HepG2 (cell line): Measurements from ENCODE around the gene BCL11B. TPM values are rescaled to one million over a fixed set of nuclear protein-coding genes. Genes with fewer than 3 reads are reported as not detected.

Source experiments
- ATAC-seq: fragments of 200-7000 bp; cut with Tn5 transposase; 3 replicates; pipeline ENCODE4 v1.9.1; 2020; ENCODE audit warnings: mild to moderate bottlenecking, moderate library complexity
- BruUV-seq: library from RNA; stranded (reverse); fragments of 400-500 nt; replicated peaks from 2 replicates; lab custom pipeline; 2021; lab: Mats Ljungman, UMichigan
- CTCF ChIA-PET: fragments of 300-600 bp; formaldehyde crosslinking; extraction: SDS; loops from one replicate; lab custom pipeline; 2021; ENCODE audit warnings: low total read pairs, inconsistent platforms, low intra/inter-chr PET ratio; lab: Yijun Ruan, JAX
- POLR2A ChIA-PET: fragments of 350-600 bp; sonication (Branson Sonifier 250); formaldehyde crosslinking; loops from one replicate; lab custom pipeline; 2020; ENCODE audit warnings: antibody characterized with exemption, inconsistent platforms; lab: Yijun Ruan, JAX
- DNase-seq: peaks from one replicate; pipeline ENCODE4 v3.0.0-alpha.2; 2015; ENCODE audit warnings: low spot score
- FAIRE-seq: peaks from 3 replicates; lab custom pipeline; 2011; peaks lifted over from hg19 to GRCh38; lab: Jason Lieb, UNC
- H2AFZ ChIP-seq: one replicate; pipeline ENCODE4 v1.6.1; 2011; ENCODE audit warnings: low read length, inconsistent platforms
- H3K27ac ChIP-seq: fragments of 300-600 bp; 3 replicates; pipeline ENCODE4 v1.8.0; 2011; ENCODE audit warnings: mixed run types, mild to moderate bottlenecking, mixed read lengths, low read length, inconsistent platforms; ENCODE audit not compliant: insufficient read depth; ENCODE audit errors: extremely low read length
- H3K27me3 ChIP-seq, 2 experiments: fragments of 200-600 bp in 1 of 2; 2 replicates in 1 of 2; 3 replicates in 1 of 2; pipeline versions ENCODE4 v1.6.0 to v1.8.0; 2011; ENCODE audit warnings: low read length in 2 of 2, mild to moderate bottlenecking in 2 of 2, moderate library complexity in 2 of 2, inconsistent platforms in 1 of 2; ENCODE audit not compliant: insufficient read depth in 2 of 2, control insufficient read depth in 1 of 2
- H3K36me3 ChIP-seq, 2 experiments: fragments of 200-600 bp in 1 of 2; replicated peaks in 1 of 2; 2 replicates in 1 of 2; 3 replicates in 1 of 2; pipeline versions ENCODE4 v1.5.1 to v1.8.0; 2011; ENCODE audit warnings: low read length in 2 of 2, inconsistent platforms in 1 of 2; ENCODE audit not compliant: insufficient read depth in 2 of 2, control insufficient read depth in 1 of 2
- H3K4me1 ChIP-seq: 2 replicates; pipeline ENCODE4 v1.5.1; 2012; ENCODE audit warnings: low read length, inconsistent platforms; ENCODE audit not compliant: insufficient read depth
- H3K4me2 ChIP-seq: 2 replicates; pipeline ENCODE4 v1.6.0; 2011; ENCODE audit warnings: low read depth, low read length, inconsistent platforms
- H3K4me3 ChIP-seq, 3 experiments: fragments of 200-600 bp in 1 of 3; sonication (generic), shearing (Covaris generic) in 1 of 3; replicated peaks in 1 of 3; 2 replicates each; pipeline ENCODE4 v1.5.1; 2011 to 2016; ENCODE audit warnings: low read length in 3 of 3, inconsistent platforms in 2 of 3, low read depth in 2 of 3, mild to moderate bottlenecking in 2 of 3, control low read depth in 1 of 3, mixed read lengths in 1 of 3; ENCODE audit not compliant: insufficient read depth in 1 of 3
- H3K79me2 ChIP-seq: one replicate; pipeline ENCODE4 v1.6.1; 2011; ENCODE audit warnings: low read length, inconsistent platforms; ENCODE audit not compliant: insufficient read depth
- H3K9ac ChIP-seq: 2 replicates; pipeline ENCODE4 v1.6.0; 2011; ENCODE audit warnings: mild to moderate bottlenecking, low read depth, low read length, inconsistent platforms; ENCODE audit not compliant: insufficient read depth
- H3K9me3 ChIP-seq: 2 replicates; pipeline ENCODE4 v1.5.1; 2012; ENCODE audit warnings: mild to moderate bottlenecking, low read length
- H4K20me1 ChIP-seq: 2 replicates; pipeline ENCODE4 v1.6.0; 2011; ENCODE audit warnings: inconsistent platforms, mild to moderate bottlenecking, low read length, moderate library complexity; ENCODE audit not compliant: insufficient read depth
- FOXM1 ChIP-seq: sonication (generic); formaldehyde crosslinking; IDR thresholded peaks from 2 replicates; pipeline ENCODE4 v1.5.0; 2020; ENCODE audit warnings: missing genetic modification reagents
- FOXO4 ChIP-seq: sonication (generic); formaldehyde crosslinking; conservative IDR thresholded peaks from 2 replicates; pipeline ENCODE4 v1.8.1; 2023; ENCODE audit warnings: missing genetic modification reagents
- GPBP1L1 ChIP-seq: sonication (generic); formaldehyde crosslinking; IDR thresholded peaks from 2 replicates; pipeline ENCODE4 v1.5.0; 2020; ENCODE audit warnings: mild to moderate bottlenecking, missing genetic modification reagents
- MIXL1 ChIP-seq: IDR thresholded peaks from 2 replicates; pipeline ENCODE4 v1.6.1; 2016
- PLSCR1 ChIP-seq: sonication (generic); formaldehyde crosslinking; IDR thresholded peaks from 2 replicates; pipeline ENCODE4 v1.5.0; 2020; ENCODE audit warnings: missing genetic modification reagents, mild to moderate bottlenecking, borderline replicate concordance
- PPARG ChIP-seq: conservative IDR thresholded peaks from 2 replicates; pipeline ENCODE4 v1.6.1; 2016; ENCODE audit warnings: missing biosample characterization, missing genetic modification reagents
- SNRNP70 ChIP-seq: fragments of 200-400 bp; formaldehyde crosslinking; IDR thresholded peaks from 2 replicates; pipeline ENCODE4 v1.6.1; 2017; ENCODE audit warnings: mild to moderate bottlenecking, low read depth, low read length, moderate library complexity
- TOE1 ChIP-seq: sonication (generic); formaldehyde crosslinking; IDR thresholded peaks from 2 replicates; pipeline ENCODE4 v1.4.0; 2020; ENCODE audit warnings: mild to moderate bottlenecking, missing genetic modification reagents
- ZBED4 ChIP-seq: sonication (generic); formaldehyde crosslinking; IDR thresholded peaks from 2 replicates; pipeline ENCODE4 v1.4.0; 2020; ENCODE audit warnings: missing genetic modification reagents, borderline replicate concordance
- ZBTB46 ChIP-seq: sonication (generic); formaldehyde crosslinking; IDR thresholded peaks from 2 replicates; pipeline ENCODE4 v1.4.0; 2020; ENCODE audit warnings: mild to moderate bottlenecking, missing genetic modification reagents, borderline replicate concordance
- ZMAT3 ChIP-seq: sonication (generic); formaldehyde crosslinking; conservative IDR thresholded peaks from 2 replicates; pipeline ENCODE4 v1.7.0; 2021; ENCODE audit warnings: missing genetic modification reagents
- ZNF121 ChIP-seq: sonication (generic); formaldehyde crosslinking; IDR thresholded peaks from 2 replicates; pipeline ENCODE4 v1.5.0; 2020; ENCODE audit warnings: mild to moderate bottlenecking, missing genetic modification reagents
- ZNF143 ChIP-seq: sonication (generic); formaldehyde crosslinking; IDR thresholded peaks from 2 replicates; pipeline ENCODE4 v1.4.0; 2020; ENCODE audit warnings: missing genetic modification reagents
- ZNF160 ChIP-seq: sonication (generic); formaldehyde crosslinking; IDR thresholded peaks from 2 replicates; pipeline ENCODE4 v1.8.0; 2022; ENCODE audit warnings: mild to moderate bottlenecking, inconsistent platforms, missing genetic modification reagents
- WGBS: methylation state at CpG from one replicate; pipeline ENCODE4 v1.1.6; 2017; ENCODE audit warnings: low lambda C conversion rate; 5-methylcytosine and 5-hydroxymethylcytosine counted together
- in situ Hi-C: cut with HindIII; loops from 2 replicates; pipeline ENCODE4 v1.10.0; 2017; ENCODE audit warnings: low pct_unique_long_range_greater_than_20kb; ENCODE audit not compliant: extremely low pct_ligation_motif_present
- intact Hi-C: fragments of 100-400 bp; cut with micrococcal nuclease; formaldehyde crosslinking; loops from one replicate; pipeline ENCODE4 v1.10.0; 2022; ENCODE audit not compliant: unreplicated experiment
- polyA plus RNA-seq, 8 experiments: library from polyadenylated mRNA; depleted of rRNA in 3 of 8; stranded (reverse) in 7 of 8; unstranded in 1 of 8; fragments of >200 nt; fragmentation: Illumina TruSeq in 4 of 8; extraction: Trizol in 4 of 8; gene quantifications; 2 replicates each; pipeline versions ENCODE4 v1.2.1 to v1.2.3, GENCODE V29; 2011 to 2016; ENCODE audit warnings: low read depth in 4 of 8, missing spikeins in 1 of 8, mixed read lengths in 1 of 8; ENCODE audit not compliant: insufficient read depth in 1 of 8
- total RNA-seq, 5 experiments: library from RNA; depleted of rRNA; stranded (reverse); fragments of >200 nt; fragmentation: Illumina TruSeq; extraction: Trizol; gene quantifications; 2 replicates each; pipeline ENCODE4 v1.2.3, GENCODE V29; 2016; ENCODE audit warnings: low read depth in 1 of 5

The BCL11B gene
- total and polyA plus RNA-seq, 2 of the 13 experiments (the other 11 are each of a cell fraction or from before 2014, with no cell fraction given), result not detected

GRCh38 chr14:99137001-99137700 is 134.8 kb downstream of the BCL11B start:
- no peak overlapping the region for H3K4me2 ChIP-seq
- no peak overlapping the region for H2AFZ ChIP-seq
- no peak overlapping the region for H3K9ac ChIP-seq
- no peak for FAIRE-seq
- no peak overlapping the region for H3K4me3 ChIP-seq
- WGBS, result 24% methylated on average over 11 of the region's 11 CpGs
- ChIA-PET POLR2A (no interaction called here), CTCF (no interaction called here)
- in situ Hi-C loops, result no loop called here
- H3K79me2 ChIP-seq, result no peaks in the 10 kb centered on the region
- no TSS peak for BruUV-seq
- H3K9me3 ChIP-seq, result no peaks in the 10 kb centered on the region
- H3K36me3 ChIP-seq, result no peaks in the 10 kb centered on the region
- ATAC-seq, result no peak
- intact Hi-C loops, result no loop called here
- H3K27ac ChIP-seq, result no peak overlapping the region
- no peak for DNase-seq
- H3K27me3 ChIP-seq, result peaks cover 8 to 29% of the 10 kb centered on the region in 2 experiments; a peak in 4 of 5 replicates
- H3K4me1 ChIP-seq, result no peaks in the 10 kb centered on the region
- H4K20me1 ChIP-seq, result no peaks in the 10 kb centered on the region
- TF ChIP-seq ZBED4 (CRISPR knock-in tag) (no peak), PPARG (CRISPR knock-in tag) (no peak), SNRNP70 (no peak), ZNF160 (CRISPR knock-in tag) (no peak), FOXO4 (no peak), FOXM1 (CRISPR knock-in tag) (no peak), ZNF143 (CRISPR knock-in tag) (no peak), MIXL1 (no peak), TOE1 (CRISPR knock-in tag) (no peak), GPBP1L1 (no peak), PLSCR1 (CRISPR knock-in tag) (no peak), ZNF121 (CRISPR knock-in tag) (no peak), ZMAT3 (CRISPR knock-in tag) (no peak), ZBTB46 (CRISPR knock-in tag) (no peak)
